Renal cortex interstitium (tissue), 11 donors: ENCODE results near the gene DUS3L. TPM values are rescaled to one million over a fixed set of nuclear protein-coding genes. Genes with fewer than 3 reads are reported as not detected.
"Not testable (repeated sequence)": the region's sequence is repeated elsewhere in the genome, so short reads cannot be mapped to it uniquely, and the experiment has no call there.

Source experiments
- DNase-seq, 11 donors: peaks; one replicate each; pipeline ENCODE4 v3.0.0-alpha.2; 2013; ENCODE audit warnings: low read depth in 9 of 11, low spot score in 4 of 11; ENCODE audit errors: extremely low read depth in 1 of 11
- polyA plus RNA-seq, 3 donors: library from polyadenylated mRNA; unstranded; fragments of 120-200 nt; gene quantifications; one replicate each; pipeline ENCODE4 v1.2.1, GENCODE V29; 2013; ENCODE audit not compliant: insufficient read length in 3 of 3

DUS3L gene
- polyA plus RNA-seq, 3 donors = 21.2 to 35.0 (median 31.2) TPM

- no peak for DNase-seq
These were observed 5.5 kb downstream of the DUS3L start for GRCh38 chr19:5785423-5785822.

- no peak for DNase-seq
These were observed 6.3 kb downstream of the DUS3L start, which contains the start of gene PRR22 for GRCh38 chr19:5784581-5785147. PRR22 (minus strand) TSS chr19:5784746; CDS start chr19:5784660, 86 bp downstream.

GRCh38 chr19:5782945-5783919, 7.7 kb downstream of the DUS3L start:
- no peak for DNase-seq

- no peak for DNase-seq
These were observed 8.6 kb downstream of the DUS3L start for GRCh38 chr19:5782322-5782721.

- not testable (repeated sequence) for DNase-seq
These were observed 10.0 kb downstream of the DUS3L start for GRCh38 chr19:5780916-5781315.

- no peak for DNase-seq
These were observed 12.6 kb downstream of the DUS3L start for GRCh38 chr19:5778402-5778801.

GRCh38 chr19:5775668-5776309, 15.2 kb downstream of the DUS3L start:
- no peak for DNase-seq

GRCh38 chr19:5774921-5775320, 16.0 kb downstream of the DUS3L start:
- no peak for DNase-seq

- DNase-seq = no peak
These were observed 17.7 kb downstream of the DUS3L start for GRCh38 chr19:5773276-5773675.

GRCh38 chr19:5772416-5772815, 18.5 kb downstream of the DUS3L start:
- DNase-seq = no peak

GRCh38 chr19:5767949-5768348, 23.0 kb downstream of the DUS3L start:
- no peak for DNase-seq

GRCh38 chr19:5765220-5765619, 25.7 kb downstream of the DUS3L start:
- no peak for DNase-seq

GRCh38 chr19:5762608-5763217, 28.2 kb downstream of the DUS3L start:
- no peak for DNase-seq

- DNase-seq = no peak
These were observed 37.2 kb downstream of the DUS3L start for GRCh38 chr19:5753743-5754142.

GRCh38 chr19:5751709-5752108, 39.3 kb downstream of the DUS3L start:
- no peak for DNase-seq

GRCh38 chr19:5749505-5749904, 41.5 kb downstream of the DUS3L start:
- no peak for DNase-seq

GRCh38 chr19:5748920-5749319, 42.0 kb downstream of the DUS3L start:
- not testable (repeated sequence) for DNase-seq

- not testable (repeated sequence) for DNase-seq
These were observed 46.0 kb downstream of the DUS3L start for GRCh38 chr19:5744999-5745398.

GRCh38 chr19:5743630-5744029, 47.3 kb downstream of the DUS3L start:
- no peak for DNase-seq
